Caco-2 (cell line): ENCODE data around the gene MAP3K4. TPM values are rescaled to one million over a fixed set of nuclear protein-coding genes. Genes with fewer than 3 reads are reported as not detected.

ENCODE experiments used
- BruUV-seq: library from RNA; stranded (reverse); fragments of 400-500 nt; replicated peaks from 2 replicates; lab custom pipeline; 2021; lab: Mats Ljungman, UMichigan
- CTCF ChIA-PET: fragments of 300-600 bp; sonication (Branson Sonifier 250); formaldehyde crosslinking; loops from one replicate; lab custom pipeline; 2022; ENCODE audit warnings: antibody characterized with exemption; lab: Charles Lee
- POLR2A ChIA-PET: fragments of 300-600 bp; sonication (Branson Sonifier 250); formaldehyde crosslinking; loops from one replicate; lab custom pipeline; 2022; ENCODE audit warnings: antibody characterized with exemption; lab: Charles Lee
- DNase-seq, 2 experiments: peaks; one replicate each; pipeline versions ENCODE4 v3.0.0 to v3.0.0-alpha.2; 2020 to 2022
- H3K27me3 ChIP-seq: replicated peaks from 2 replicates; pipeline ENCODE4 v1.6.0; 2011; ENCODE audit warnings: low read length; ENCODE audit not compliant: control insufficient read depth, insufficient read depth
- H3K36me3 ChIP-seq: 2 replicates; pipeline ENCODE4 v1.5.1; 2011; ENCODE audit warnings: low read length; ENCODE audit not compliant: control insufficient read depth, insufficient read depth
- H3K4me1 ChIP-seq: fragments of 250-450 bp; sonication (Bioruptor Pico); 2 replicates; pipeline ENCODE4 v1.5.1; 2020; ENCODE audit warnings: mild to moderate bottlenecking
- H3K4me3 ChIP-seq: 2 replicates; pipeline ENCODE4 v1.5.1; 2011; ENCODE audit warnings: low read depth, mild to moderate bottlenecking, control low read depth, low read length
- H3K9me3 ChIP-seq: fragments of 250-450 bp; sonication (Bioruptor Pico); 2 replicates; pipeline ENCODE4 v1.5.1; 2020; ENCODE audit warnings: mild to moderate bottlenecking, moderate library complexity
- H3K27ac Mint-ChIP-seq: one replicate; pipeline ENCODE4 v1.8.0; 2022; ENCODE audit warnings: mixed read lengths; ENCODE audit not compliant: unreplicated experiment
- H3K27me3 Mint-ChIP-seq: one replicate; pipeline ENCODE4 v1.8.0; 2022; ENCODE audit warnings: mixed read lengths; ENCODE audit not compliant: insufficient read depth, unreplicated experiment
- H3K36me3 Mint-ChIP-seq: one replicate; pipeline ENCODE4 v1.8.0; 2022; ENCODE audit warnings: mild to moderate bottlenecking, mixed read lengths; ENCODE audit not compliant: insufficient read depth, unreplicated experiment
- H3K4me1 Mint-ChIP-seq: one replicate; pipeline ENCODE4 v1.8.0; 2022; ENCODE audit warnings: low read depth, mixed read lengths; ENCODE audit not compliant: unreplicated experiment
- H3K4me3 Mint-ChIP-seq: one replicate; pipeline ENCODE4 v1.8.0; 2022; ENCODE audit warnings: mild to moderate bottlenecking, moderate library complexity, mixed read lengths; ENCODE audit not compliant: unreplicated experiment
- H3K9me3 Mint-ChIP-seq: one replicate; pipeline ENCODE4 v1.8.0; 2022; ENCODE audit warnings: mixed read lengths; ENCODE audit not compliant: unreplicated experiment
- CTCF ChIP-seq, 2 experiments: fragments of 200-600 bp in 1 of 2; IDR thresholded peaks; 1 replicate in 1 of 2; 2 replicates in 1 of 2; pipeline versions ENCODE4 v1.5.1 to v1.8.0; 2011 to 2022; ENCODE audit warnings: antibody characterized with exemption in 1 of 2, control low read depth in 1 of 2, inconsistent platforms in 1 of 2, low read depth in 1 of 2, low read length in 1 of 2, mild to moderate bottlenecking in 1 of 2, moderate library complexity in 1 of 2; ENCODE audit not compliant: insufficient read depth in 1 of 2, severe bottlenecking in 1 of 2, unreplicated experiment in 1 of 2
- intact Hi-C: fragments of 100-400 bp; cut with micrococcal nuclease; formaldehyde crosslinking; loops from one replicate; pipeline ENCODE4 v1.10.0; 2022; ENCODE audit not compliant: unreplicated experiment
- total RNA-seq: library from RNA; stranded (reverse); gene quantifications from 2 replicates; pipeline ENCODE4 v1.2.3, GENCODE V29; 2022

The MAP3K4 gene
- total RNA-seq, 1 experiment from 2014 or later = 34.3 TPM

GRCh38 chr6:161107779-161108730 is 116.5 kb downstream of the MAP3K4 start:
- Histone ChIP-seq H3K4me3 (no peak overlapping the region), H3K4me1 (no peaks in the 10 kb centered on the region), H3K27me3 (no peaks in the 10 kb centered on the region), H3K36me3 (no peaks in the 10 kb centered on the region; the same call in 1 of the 2 replicates), H3K9me3 (no peaks in the 10 kb centered on the region)
- H3K36me3 Mint-ChIP-seq = peaks cover 42% of the 10 kb centered on the region
- no TSS peak for BruUV-seq
- no peak overlapping the region for H3K4me3 Mint-ChIP-seq
- H3K27ac Mint-ChIP-seq = no peak overlapping the region
- ChIA-PET CTCF (no interaction called here), POLR2A (no interaction called here)
- H3K4me1 Mint-ChIP-seq = no peaks in the 10 kb centered on the region
- no peaks in the 10 kb centered on the region for H3K9me3 Mint-ChIP-seq
- intact Hi-C loops = no loop called here
- TF ChIP-seq CTCF (IDR thresholded peaks at IDR 0.05; ENCODE audit: insufficient read depth in 1 of 2, low read depth in 1 of 2, low read length in 1 of 2, severe bottlenecking in 1 of 2, unreplicated experiment in 1 of 2) = no peak
- DNase-seq = no peak
- no peaks in the 10 kb centered on the region for H3K27me3 Mint-ChIP-seq

- H3K9me3 ChIP-seq = no peaks in the 10 kb centered on the region
- TF ChIP-seq CTCF (IDR thresholded peaks at IDR 0.05; ENCODE audit: insufficient read depth in 1 of 2, low read depth in 1 of 2, low read length in 1 of 2, severe bottlenecking in 1 of 2, unreplicated experiment in 1 of 2) = no peak
- BruUV-seq = no TSS peak
- Mint-ChIP-seq H3K4me1 (no peaks in the 10 kb centered on the region), H3K27ac (no peak overlapping the region), H3K4me3 (no peak overlapping the region), H3K27me3 (no peaks in the 10 kb centered on the region), H3K36me3 (peaks cover 39% of the 10 kb centered on the region), H3K9me3 (no peaks in the 10 kb centered on the region)
- CTCF ChIA-PET = no interaction called here
- POLR2A ChIA-PET = no interaction called here
- intact Hi-C loops = no loop called here
- DNase-seq = no peak
- no peaks in the 10 kb centered on the region for H3K4me1 ChIP-seq
- H3K27me3 ChIP-seq = no peaks in the 10 kb centered on the region
- H3K36me3 ChIP-seq = no peaks in the 10 kb centered on the region; the same call in 1 of the 2 replicates
- H3K4me3 ChIP-seq = no peak overlapping the region
Measured at GRCh38 chr6:161108916-161109315, 117.3 kb downstream of the MAP3K4 start.

- H3K27me3 Mint-ChIP-seq = no peaks in the 10 kb centered on the region
- Histone ChIP-seq H3K36me3 (no peaks in the 10 kb centered on the region; the same call in 1 of the 2 replicates), H3K4me3 (no peak overlapping the region), H3K9me3 (no peaks in the 10 kb centered on the region), H3K4me1 (no peaks in the 10 kb centered on the region), H3K27me3 (no peaks in the 10 kb centered on the region)
- H3K9me3 Mint-ChIP-seq = no peaks in the 10 kb centered on the region
- intact Hi-C loops = no loop called here
- POLR2A ChIA-PET = no interaction called here
- TF ChIP-seq CTCF (IDR thresholded peaks at IDR 0.05; ENCODE audit: insufficient read depth in 1 of 2, low read depth in 1 of 2, low read length in 1 of 2, severe bottlenecking in 1 of 2, unreplicated experiment in 1 of 2) = no peak
- peaks cover 39% of the 10 kb centered on the region for H3K36me3 Mint-ChIP-seq
- CTCF ChIA-PET = no interaction called here
- DNase-seq = no peak
- H3K27ac Mint-ChIP-seq = no peak overlapping the region
- BruUV-seq = no TSS peak
- no peak overlapping the region for H3K4me3 Mint-ChIP-seq
- no peaks in the 10 kb centered on the region for H3K4me1 Mint-ChIP-seq
Measured at GRCh38 chr6:161109366-161109765, 117.8 kb downstream of the MAP3K4 start.
